ENCODE measurements around the gene NAA60. TPM values are rescaled to one million over a fixed set of nuclear protein-coding genes. Genes with fewer than 3 reads are reported as not detected.

The NAA60 gene
- 10 to 100 TPM; 59.0 to 60.0 TPM for total RNA-seq

DNA sequence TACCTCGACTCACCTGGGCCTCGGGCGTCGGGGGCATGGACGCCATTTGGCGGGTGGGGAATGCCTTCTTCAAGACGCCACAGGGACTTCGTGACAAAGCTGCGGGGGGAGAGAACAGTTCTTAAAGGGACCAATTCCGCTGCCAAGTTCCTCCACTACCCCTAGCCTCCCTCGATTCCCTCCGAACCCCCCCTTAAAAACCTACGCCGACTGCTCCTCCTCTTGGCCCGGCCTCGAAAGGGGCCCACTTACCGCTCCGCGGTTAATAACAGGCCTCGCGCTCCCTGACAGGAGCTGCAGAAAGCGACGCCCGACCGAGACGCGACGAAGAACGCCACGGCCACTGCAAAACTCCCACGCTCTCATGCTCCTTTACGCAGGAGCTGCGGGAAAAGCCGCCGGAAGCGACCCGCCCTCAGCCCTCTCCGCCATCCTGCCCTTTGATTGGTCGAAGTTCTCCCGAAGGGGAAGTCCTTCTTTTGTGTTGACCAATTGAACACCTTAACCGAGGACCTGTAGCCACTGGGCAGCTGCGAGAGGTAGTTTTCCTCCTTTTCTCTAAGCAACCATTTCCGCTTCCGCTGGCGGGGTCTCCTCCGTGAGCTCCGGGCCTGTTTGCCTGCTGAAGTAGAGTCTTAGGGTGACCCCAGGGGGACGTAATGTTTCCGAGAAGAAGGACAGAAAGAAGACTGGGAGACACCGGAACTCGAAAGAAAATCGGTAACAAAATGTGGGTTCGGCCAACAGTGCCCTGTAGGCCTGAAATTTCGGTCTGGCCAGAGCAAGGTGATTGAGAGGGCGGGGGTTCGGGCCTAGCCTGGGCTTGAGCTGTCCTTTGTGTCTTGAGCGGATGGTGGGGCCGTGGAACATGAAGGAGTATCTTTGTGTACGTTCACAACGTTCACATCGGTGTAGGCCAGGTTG is at the start of gene NAA60, which contains the start of gene ZNF597:
TSS of gene NAA60 (plus strand) at position 573 of the 924 bp plus-strand sequence. CDS start 32,548 bp downstream, outside the sequence.
TSS of gene ZNF597 (minus strand) at position 397 of the 924 bp plus-strand sequence. CDS start at position 46, 351 bp downstream.
- H3K4me1 Mint-ChIP-seq (ENCODE audit: low read depth in 2 of 2): peaks cover 18 to 20% of the 10 kb centered on the region in 2 donors
- peaks cover 3% of the 10 kb centered on the region for H3K9me3 Mint-ChIP-seq
- H3K36me3 Mint-ChIP-seq: peaks cover 21% of the 10 kb centered on the region
- peak within 1 kb of the TSS; percentile 90 to 97 for H3K27ac Mint-ChIP-seq
- H3K27me3 Mint-ChIP-seq: peaks cover 0 to 3% of the 10 kb centered on the region in 2 donors
- DNase-seq (ENCODE audit: low spot score): peak; percentile 90
- peak; percentile 97 to 98 for ATAC-seq
- H3K4me3 Mint-ChIP-seq: peak within 1 kb of the TSS; percentile 95

DNA sequence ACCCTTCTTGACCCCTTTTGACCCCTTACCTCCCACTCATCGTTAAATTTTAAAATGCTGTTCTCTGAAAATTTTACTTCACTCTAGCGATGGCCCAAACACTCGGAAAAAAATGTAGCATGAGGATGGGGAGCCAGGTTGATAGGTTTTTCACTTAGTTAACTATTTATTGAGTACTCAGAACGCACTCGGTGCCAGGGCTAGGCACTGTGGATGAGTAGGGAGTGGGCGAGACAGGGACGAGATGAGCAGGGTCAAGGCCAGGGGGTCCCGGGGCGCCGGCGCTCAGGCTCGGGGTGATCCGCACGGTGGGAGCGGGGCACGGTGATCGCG is 43.1 kb upstream of the NAA60 start:
- no peak for DNase-seq (ENCODE audit: low spot score)
- H3K4me3 Mint-ChIP-seq: peak overlapping the region; percentile 92
- peaks cover 10% of the 10 kb centered on the region for H3K9me3 Mint-ChIP-seq
- peak overlapping the region; percentile 79 to 85 for H3K27ac Mint-ChIP-seq
- no peaks in the 10 kb centered on the region for H3K27me3 Mint-ChIP-seq
- H3K36me3 Mint-ChIP-seq: peaks cover 40% of the 10 kb centered on the region
- H3K4me1 Mint-ChIP-seq (ENCODE audit: low read depth in 2 of 2): peaks cover 36 to 46% of the 10 kb centered on the region in 2 donors
- no peak for ATAC-seq

GRCh38 chr16:3400779-3401688 is 42.4 kb upstream of the NAA60 start, which contains the start of the genes ZNF174 and ZSCAN32:
Gene ZNF174 (plus strand): TSS chr16:3401215. CDS start chr16:3402005, 790 bp downstream.
Gene ZSCAN32 (minus strand): TSS chr16:3401004. CDS start chr16:3397557, 3,447 bp downstream.
- peak; percentile 99 for DNase-seq (ENCODE audit: low spot score)
- Mint-ChIP-seq H3K27ac (peak within 1 kb of the TSS; percentile 79 to 85), H3K4me1 (ENCODE audit: low read depth in 2 of 2) (peaks cover 32 to 45% of the 10 kb centered on the region in 2 donors), H3K9me3 (peaks cover 11% of the 10 kb centered on the region), H3K36me3 (peaks cover 41% of the 10 kb centered on the region), H3K4me3 (peak within 1 kb of the TSS; percentile 92), H3K27me3 (no peaks in the 10 kb centered on the region)
- peak; percentile 99 for ATAC-seq

DNA sequence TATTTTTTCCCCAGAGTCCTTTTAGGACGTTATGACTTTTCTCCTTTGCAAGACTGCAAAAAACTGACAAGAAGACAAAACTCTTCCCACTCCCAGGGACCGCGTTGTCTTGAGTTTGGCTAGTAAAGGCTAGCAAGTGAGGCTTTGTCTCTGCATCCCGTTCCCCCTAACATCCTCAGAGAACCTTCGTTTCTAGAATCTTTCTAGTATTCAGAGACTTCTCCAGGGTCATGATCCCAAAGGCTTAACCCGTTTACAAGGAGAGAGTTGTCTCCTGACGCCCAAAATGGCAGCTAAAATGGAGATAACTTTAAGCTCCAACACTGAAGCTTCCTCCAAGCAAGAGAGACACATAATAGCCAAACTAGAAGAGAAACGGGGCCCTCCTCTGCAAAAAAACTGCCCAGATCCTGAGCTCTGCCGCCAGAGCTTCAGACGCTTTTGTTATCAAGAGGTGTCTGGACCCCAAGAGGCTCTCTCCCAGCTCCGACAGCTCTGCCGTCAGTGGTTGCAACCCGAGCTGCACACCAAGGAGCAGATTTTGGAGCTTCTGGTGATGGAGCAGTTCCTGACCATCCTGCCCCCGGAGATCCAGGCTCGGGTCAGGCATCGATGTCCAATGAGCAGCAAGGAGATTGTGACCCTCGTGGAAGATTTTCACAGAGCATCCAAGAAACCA is 41.6 kb upstream of the NAA60 start:
- no peaks in the 10 kb centered on the region for H3K27me3 Mint-ChIP-seq
- ATAC-seq: no peak
- no peak for DNase-seq (ENCODE audit: low spot score)
- H3K9me3 Mint-ChIP-seq: peaks cover 12% of the 10 kb centered on the region
- H3K27ac Mint-ChIP-seq: peak overlapping the region; percentile 79 to 85
- H3K4me1 Mint-ChIP-seq (ENCODE audit: low read depth in 2 of 2): peaks cover 25 to 38% of the 10 kb centered on the region in 2 donors
- H3K36me3 Mint-ChIP-seq: peaks cover 41% of the 10 kb centered on the region
- H3K4me3 Mint-ChIP-seq: peak overlapping the region; percentile 92

GRCh38 chr16:3408561-3409197 is 34.8 kb upstream of the NAA60 start:
- ATAC-seq (no peak), DNase-seq (ENCODE audit: low spot score) (no peak)
- H3K9me3 Mint-ChIP-seq: peaks cover 24% of the 10 kb centered on the region
- H3K4me1 Mint-ChIP-seq (ENCODE audit: low read depth in 2 of 2): peaks cover 0 to 3% of the 10 kb centered on the region in 2 donors
- H3K36me3 Mint-ChIP-seq: peaks cover 67% of the 10 kb centered on the region
- no peak overlapping the region for H3K27ac Mint-ChIP-seq
- no peaks in the 10 kb centered on the region for H3K27me3 Mint-ChIP-seq
- H3K4me3 Mint-ChIP-seq: no peak overlapping the region

DNA sequence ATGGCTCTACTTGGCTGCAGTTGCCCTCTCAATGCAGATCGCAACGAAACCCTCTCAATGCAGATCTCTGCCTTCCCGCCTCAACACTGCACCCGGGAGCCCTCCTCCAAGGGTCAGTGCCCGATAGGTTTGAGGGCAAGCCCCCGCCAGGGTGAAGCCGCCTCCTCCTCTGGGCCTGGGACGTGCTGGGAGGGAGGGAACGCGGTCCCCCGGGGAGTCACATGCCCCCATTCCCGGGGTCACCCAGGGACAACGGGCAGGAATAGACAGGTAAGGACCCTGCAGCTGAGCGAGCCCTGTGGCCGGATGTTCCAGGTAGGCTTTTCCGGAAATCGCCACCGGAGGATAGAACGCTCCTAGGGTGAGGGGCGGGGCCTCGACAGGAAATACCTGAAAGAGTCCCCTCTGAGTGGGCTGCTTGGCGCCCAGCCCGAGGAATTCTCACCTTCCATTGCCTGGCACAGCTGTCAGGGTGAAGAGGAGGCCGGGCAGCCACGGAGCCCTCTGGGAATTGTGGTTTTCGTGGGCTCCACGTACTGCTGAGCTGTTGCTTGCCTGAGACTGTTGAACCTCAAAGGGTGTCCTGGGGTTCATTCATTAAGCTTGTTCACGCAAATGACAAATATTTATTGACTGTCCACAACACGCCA is 29.6 kb upstream of the NAA60 start:
- ATAC-seq: no peak
- Mint-ChIP-seq H3K27ac (no peak overlapping the region), H3K36me3 (peaks cover 33% of the 10 kb centered on the region), H3K9me3 (peaks cover 18% of the 10 kb centered on the region), H3K4me3 (no peak overlapping the region), H3K27me3 (peaks cover 5 to 10% of the 10 kb centered on the region in 2 donors), H3K4me1 (ENCODE audit: low read depth in 2 of 2) (no peaks in the 10 kb centered on the region)
- no peak for DNase-seq (ENCODE audit: low spot score)

DNA sequence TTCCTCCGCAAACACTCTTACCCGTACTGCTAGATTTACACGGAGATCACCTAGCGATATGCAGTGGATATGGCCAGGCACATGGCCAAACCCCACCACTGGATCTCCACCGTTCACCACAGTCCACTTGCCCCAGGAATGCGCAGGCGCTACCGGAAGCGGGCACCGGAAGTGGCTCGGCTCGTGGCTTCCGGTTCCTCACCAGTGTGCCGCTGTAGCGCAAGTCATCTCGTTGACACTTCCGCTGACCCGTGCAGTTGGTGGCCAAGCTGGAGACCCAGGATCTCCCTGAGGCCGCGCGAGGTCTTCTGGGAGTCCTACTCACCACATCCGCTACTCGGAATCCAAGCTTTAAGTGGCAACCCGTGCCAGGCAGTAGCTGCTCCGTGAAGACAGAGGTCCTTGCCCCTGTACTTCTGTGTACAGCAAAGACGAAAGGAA is 11.7 kb upstream of the NAA60 start:
- no peaks in the 10 kb centered on the region for H3K27me3 Mint-ChIP-seq
- peak overlapping the region; percentile 68 for H3K4me3 Mint-ChIP-seq
- DNase-seq (ENCODE audit: low spot score) (peak; percentile 86), ATAC-seq (peak; percentile 94 to 97)
- H3K36me3 Mint-ChIP-seq: peaks cover 30% of the 10 kb centered on the region
- H3K4me1 Mint-ChIP-seq (ENCODE audit: low read depth in 2 of 2): peaks cover 8 to 16% of the 10 kb centered on the region in 2 donors
- peak overlapping the region; percentile 69 to 78 for H3K27ac Mint-ChIP-seq
- no peaks in the 10 kb centered on the region for H3K9me3 Mint-ChIP-seq

GRCh38 chr16:3434373-3434772 is 9.1 kb upstream of the NAA60 start:
- Mint-ChIP-seq H3K27me3 (no peaks in the 10 kb centered on the region), H3K4me1 (ENCODE audit: low read depth in 2 of 2) (peaks cover 8 to 16% of the 10 kb centered on the region in 2 donors), H3K27ac (no peak overlapping the region), H3K9me3 (no peaks in the 10 kb centered on the region), H3K4me3 (no peak overlapping the region), H3K36me3 (peaks cover 37% of the 10 kb centered on the region)
- DNase-seq (ENCODE audit: low spot score) (no peak), ATAC-seq (no peak)

GRCh38 chr16:3439637-3440036 is 3.8 kb upstream of the NAA60 start:
- no peak overlapping the region for H3K27ac Mint-ChIP-seq
- peaks cover 0 to 3% of the 10 kb centered on the region in 2 donors for H3K27me3 Mint-ChIP-seq
- DNase-seq (ENCODE audit: low spot score): no peak
- H3K36me3 Mint-ChIP-seq: peaks cover 33% of the 10 kb centered on the region
- no peak for ATAC-seq
- H3K4me3 Mint-ChIP-seq: no peak overlapping the region
- H3K4me1 Mint-ChIP-seq (ENCODE audit: low read depth in 2 of 2): peaks cover 14 to 17% of the 10 kb centered on the region in 2 donors
- H3K9me3 Mint-ChIP-seq: peaks cover 3% of the 10 kb centered on the region

GRCh38 chr16:3444032-3444388 is 530 bp downstream of the NAA60 start:
- peak overlapping the region; percentile 90 to 97 for H3K27ac Mint-ChIP-seq
- peak overlapping the region; percentile 95 for H3K4me3 Mint-ChIP-seq
- H3K27me3 Mint-ChIP-seq: peaks cover 0 to 3% of the 10 kb centered on the region in 2 donors
- ATAC-seq (peak; percentile 77 to 78), DNase-seq (ENCODE audit: low spot score) (no peak)
- peaks cover 3% of the 10 kb centered on the region for H3K9me3 Mint-ChIP-seq
- peaks cover 18 to 20% of the 10 kb centered on the region in 2 donors for H3K4me1 Mint-ChIP-seq (ENCODE audit: low read depth in 2 of 2)
- peaks cover 21% of the 10 kb centered on the region for H3K36me3 Mint-ChIP-seq

GRCh38 chr16:3454093-3454492 is 10.6 kb downstream of the NAA60 start:
- no peak for ATAC-seq
- H3K4me3 Mint-ChIP-seq: no peak overlapping the region
- H3K27ac Mint-ChIP-seq: no peak overlapping the region

GRCh38 chr16:3454631-3455147 is 11.2 kb downstream of the NAA60 start:
- Mint-ChIP-seq H3K4me1 (ENCODE audit: low read depth in 2 of 2) (peaks cover 23 to 26% of the 10 kb centered on the region in 2 donors), H3K27me3 (no peaks in the 10 kb centered on the region)

More at GRCh38 chr16:3454093-3454492, 10.6 kb downstream of the NAA60 start:
- Mint-ChIP-seq H3K4me1 (ENCODE audit: low read depth in 2 of 2) (peaks cover 17 to 20% of the 10 kb centered on the region in 2 donors), H3K36me3 (no peaks in the 10 kb centered on the region), H3K27me3 (no peaks in the 10 kb centered on the region), H3K9me3 (no peaks in the 10 kb centered on the region)
- no peak for DNase-seq (ENCODE audit: low spot score)

More at GRCh38 chr16:3454631-3455147, 11.2 kb downstream of the NAA60 start:
- no peak overlapping the region for H3K4me3 Mint-ChIP-seq
- H3K9me3 Mint-ChIP-seq: no peaks in the 10 kb centered on the region
- no peaks in the 10 kb centered on the region for H3K36me3 Mint-ChIP-seq
- no peak overlapping the region for H3K27ac Mint-ChIP-seq
- ATAC-seq (no peak), DNase-seq (ENCODE audit: low spot score) (no peak)
